H1 (cell line): ENCODE measurements around the gene EPB41L4B. TPM values are rescaled to one million over a fixed set of nuclear protein-coding genes. Genes with fewer than 3 reads are reported as not detected.

Experiments
- JUND ChIP-seq: IDR thresholded peaks from 2 replicates; pipeline ENCODE4 v1.6.1; 2011; ENCODE audit warnings: mild to moderate bottlenecking, improper control_type of control experiment, low read length
- TAF7 ChIP-seq: optimal IDR thresholded peaks from 2 replicates; pipeline ENCODE3; 2011; ENCODE audit warnings: low read depth, mild to moderate bottlenecking, inconsistent platforms, low read length, moderate library complexity, borderline replicate concordance
- polyA plus RNA-seq, 7 experiments: library from polyadenylated mRNA; depleted of rRNA in 3 of 7; stranded (reverse) in 5 of 7; unstranded in 2 of 7; fragments of >200 nt in 5 of 7; fragments of 200-250 nt in 2 of 7; gene quantifications; 1 replicate in 5 of 7; 2 replicates in 1 of 7; 4 replicates in 1 of 7; pipeline versions ENCODE4 v1.2.1 to v1.2.3, GENCODE V29; 2011 to 2013; ENCODE audit warnings: missing spikeins in 2 of 7, mixed read lengths in 2 of 7
- total RNA-seq: library from RNA; stranded (reverse); fragmentation: NEBNext Ultra II Directional; extraction: Animal tissue kit (Norgen Biotek cat#: 25700); gene quantifications from 2 replicates; pipeline ENCODE4 v1.2.1, GENCODE V29; 2021

Gene EPB41L4B
- total and polyA plus RNA-seq, 2 of the 8 experiments (the other 6 are each of a cell fraction or from before 2014, with no cell fraction given) = 11.9 to 25.0 TPM

DNA sequence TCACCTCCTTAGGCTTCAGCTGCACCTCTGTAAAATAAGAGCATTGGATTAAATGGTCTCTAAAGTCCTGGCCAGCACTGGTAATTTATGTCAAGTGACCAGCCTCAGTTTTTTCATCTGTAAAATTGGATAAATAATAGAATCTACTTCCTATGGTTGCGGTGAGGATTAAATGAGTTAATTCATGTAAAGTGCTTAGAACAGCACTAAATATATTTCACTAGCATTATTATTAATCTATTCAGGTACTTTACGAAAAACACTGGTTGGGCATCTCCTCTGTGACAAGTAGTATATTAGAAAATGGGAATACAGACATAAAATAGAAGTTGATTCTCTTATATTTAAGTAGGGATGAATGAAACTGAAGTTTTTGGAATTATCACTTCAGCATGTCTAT, 187.3 kb downstream of the EPB41L4B start (continued):
- TF ChIP-seq TAF7 (no peak), JUND (no peak)
